Keratinocyte (primary cell): ENCODE measurements around the gene ZNF786. TPM values are rescaled to one million over a fixed set of nuclear protein-coding genes. Genes with fewer than 3 reads are reported as not detected.

Experiments used
- DNase-seq: peaks from one replicate; pipeline ENCODE4 v3.0.0-alpha.2; 2011; ENCODE audit warnings: low read depth, missing footprints, low spot score
- FAIRE-seq: peaks from 2 replicates; lab custom pipeline; 2011; peaks lifted over from hg19 to GRCh38; lab: Jason Lieb, UNC
- H2AFZ ChIP-seq: 2 replicates; pipeline ENCODE4 v1.6.0; 2012; ENCODE audit warnings: low read length, control low read depth, inconsistent platforms; ENCODE audit not compliant: control insufficient read depth
- H3K27ac ChIP-seq: 2 replicates; pipeline ENCODE4 v1.5.1; 2011; ENCODE audit warnings: low read length; ENCODE audit not compliant: control insufficient read depth, insufficient read depth
- H3K27me3 ChIP-seq: 3 replicates; pipeline ENCODE4 v1.6.0; 2011; ENCODE audit warnings: low read length; ENCODE audit not compliant: control insufficient read depth, insufficient read depth; ENCODE audit errors: extremely low read depth
- H3K36me3 ChIP-seq, 2 experiments: 2 replicates in 1 of 2; 3 replicates in 1 of 2; pipeline ENCODE4 v1.5.1; 2011; ENCODE audit warnings: low read length in 2 of 2, mild to moderate bottlenecking in 1 of 2; ENCODE audit not compliant: control insufficient read depth in 2 of 2, insufficient read depth in 2 of 2; ENCODE audit errors: extremely low read depth in 1 of 2
- H3K4me1 ChIP-seq: 3 replicates; pipeline ENCODE4 v1.5.1; 2011; ENCODE audit warnings: low read length; ENCODE audit not compliant: control insufficient read depth, insufficient read depth; ENCODE audit errors: extremely low read depth
- H3K4me2 ChIP-seq: 3 replicates; pipeline ENCODE4 v1.6.0; 2011; ENCODE audit warnings: low read depth, low read length; ENCODE audit not compliant: control insufficient read depth, insufficient read depth; ENCODE audit errors: extremely low read depth
- H3K4me3 ChIP-seq, 3 experiments: fragments of 200-600 bp in 1 of 3; sonication (generic) in 1 of 3; 2 replicates in 2 of 3; 3 replicates in 1 of 3; pipeline ENCODE4 v1.5.1; 2011 to 2016; ENCODE audit warnings: low read length in 3 of 3, mild to moderate bottlenecking in 3 of 3, control low read depth in 2 of 3, inconsistent platforms in 1 of 3, low read depth in 1 of 3, mixed read lengths in 1 of 3, mixed run types in 1 of 3, moderate library complexity in 1 of 3; ENCODE audit not compliant: control insufficient read depth in 2 of 3, insufficient read depth in 2 of 3; ENCODE audit errors: extremely low read depth in 1 of 3
- H3K79me2 ChIP-seq: 2 replicates; pipeline ENCODE4 v1.6.0; 2012; ENCODE audit warnings: low read length; ENCODE audit not compliant: control insufficient read depth, insufficient read depth
- H3K9ac ChIP-seq: 3 replicates; pipeline ENCODE4 v1.6.0; 2011; ENCODE audit warnings: low read length; ENCODE audit not compliant: control insufficient read depth, insufficient read depth; ENCODE audit errors: extremely low read depth
- H3K9me1 ChIP-seq: 3 replicates; pipeline ENCODE4 v1.6.0; 2011; ENCODE audit warnings: low read length; ENCODE audit not compliant: control insufficient read depth, insufficient read depth; ENCODE audit errors: extremely low read depth
- H3K9me3 ChIP-seq: 2 replicates; pipeline ENCODE4 v1.5.1; 2012; ENCODE audit warnings: low read depth, low read length; ENCODE audit not compliant: control insufficient read depth
- H4K20me1 ChIP-seq: 3 replicates; pipeline ENCODE4 v1.6.0; 2011; ENCODE audit warnings: low read length; ENCODE audit not compliant: control insufficient read depth, insufficient read depth; ENCODE audit errors: extremely low read depth
- EZH2 ChIP-seq: IDR thresholded peaks from one replicate; pipeline ENCODE4 v1.6.1; 2012; ENCODE audit warnings: inconsistent platforms, mild to moderate bottlenecking, low read length, moderate library complexity
- dilution Hi-C: fragments of 300-500 bp; cut with MboI; formaldehyde crosslinking; loops from one replicate; pipeline ENCODE4 v1.7.0; 2020; ENCODE audit warnings: low sequenced_read_pairs; ENCODE audit not compliant: extremely low pct_ligation_motif_present
- polyA plus RNA-seq, 5 experiments: library from polyadenylated mRNA; depleted of rRNA in 3 of 5; stranded (reverse) in 3 of 5; stranded (forward) in 1 of 5; unstranded in 1 of 5; fragments of >200 nt; gene quantifications; 1 replicate in 1 of 5; 2 replicates in 3 of 5; 3 replicates in 1 of 5; pipeline versions ENCODE4 v1.2.1 to v1.2.3, GENCODE V29; 2011 to 2012; ENCODE audit warnings: missing spikeins in 2 of 5, low read depth in 1 of 5, low replicate concordance in 1 of 5
- TF ChIP-seq, protein P1 (sequence below), 3 experiments: IDR thresholded peaks in 1 of 3; conservative IDR thresholded peaks in 1 of 3; optimal IDR thresholded peaks in 1 of 3; 2 replicates in 2 of 3; 3 replicates in 1 of 3; pipeline versions ENCODE3 to v1.5.1; 2011; ENCODE audit warnings: low read length in 3 of 3, mild to moderate bottlenecking in 3 of 3, moderate library complexity in 2 of 3, control low read depth in 1 of 3, inconsistent platforms in 1 of 3; ENCODE audit not compliant: insufficient read depth in 2 of 3; ENCODE audit errors: extremely low read depth in 1 of 3

The ZNF786 gene
- polyA plus RNA-seq, 1 donor (not counting 4 experiments of a cell fraction or from before 2014, with no cell fraction given), result 2.8 TPM

DNA sequence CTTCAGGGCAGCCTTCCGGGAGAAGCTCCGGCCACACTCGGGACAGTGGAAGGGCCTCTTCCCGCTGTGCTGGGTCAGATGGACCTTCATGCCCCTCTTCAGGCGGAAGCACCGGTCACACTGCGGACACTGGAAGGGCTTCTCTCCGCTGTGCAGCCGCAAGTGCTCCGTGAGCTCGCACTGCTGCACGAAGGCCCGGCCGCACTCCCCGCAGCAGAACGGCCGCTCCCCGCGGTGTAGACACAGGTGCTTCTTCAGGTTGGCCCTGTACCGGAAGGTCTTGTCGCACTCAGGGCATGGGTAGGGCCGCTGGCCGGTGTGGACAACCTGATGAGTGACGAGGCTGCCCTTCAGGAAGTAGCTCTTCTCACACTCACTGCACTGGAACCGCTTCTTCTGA lies 14.2 kb upstream of the ZNF786 start:
- Histone ChIP-seq H3K36me3 (peaks cover 0 to 8% of the 10 kb centered on the region in 2 experiments), H4K20me1 (no peaks in the 10 kb centered on the region), H3K79me2 (no peaks in the 10 kb centered on the region), H3K27me3 (no peaks in the 10 kb centered on the region), H3K9me3 (no peaks in the 10 kb centered on the region), H3K4me3 (no peak overlapping the region), H3K9me1 (no peaks in the 10 kb centered on the region), H3K9ac (no peak overlapping the region), H3K27ac (no peak overlapping the region), H2AFZ (no peak overlapping the region), H3K4me2 (no peak overlapping the region), H3K4me1 (no peaks in the 10 kb centered on the region)
- dilution Hi-C loops, result no loop called here
- TF ChIP-seq, protein P1, sequence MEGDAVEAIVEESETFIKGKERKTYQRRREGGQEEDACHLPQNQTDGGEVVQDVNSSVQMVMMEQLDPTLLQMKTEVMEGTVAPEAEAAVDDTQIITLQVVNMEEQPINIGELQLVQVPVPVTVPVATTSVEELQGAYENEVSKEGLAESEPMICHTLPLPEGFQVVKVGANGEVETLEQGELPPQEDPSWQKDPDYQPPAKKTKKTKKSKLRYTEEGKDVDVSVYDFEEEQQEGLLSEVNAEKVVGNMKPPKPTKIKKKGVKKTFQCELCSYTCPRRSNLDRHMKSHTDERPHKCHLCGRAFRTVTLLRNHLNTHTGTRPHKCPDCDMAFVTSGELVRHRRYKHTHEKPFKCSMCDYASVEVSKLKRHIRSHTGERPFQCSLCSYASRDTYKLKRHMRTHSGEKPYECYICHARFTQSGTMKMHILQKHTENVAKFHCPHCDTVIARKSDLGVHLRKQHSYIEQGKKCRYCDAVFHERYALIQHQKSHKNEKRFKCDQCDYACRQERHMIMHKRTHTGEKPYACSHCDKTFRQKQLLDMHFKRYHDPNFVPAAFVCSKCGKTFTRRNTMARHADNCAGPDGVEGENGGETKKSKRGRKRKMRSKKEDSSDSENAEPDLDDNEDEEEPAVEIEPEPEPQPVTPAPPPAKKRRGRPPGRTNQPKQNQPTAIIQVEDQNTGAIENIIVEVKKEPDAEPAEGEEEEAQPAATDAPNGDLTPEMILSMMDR (optimal IDR thresholded peaks at IDR 0.05 in 1 of 3, IDR thresholded peaks at IDR 0.05 in 1 of 3, conservative IDR thresholded peaks at IDR 0.05 in 1 of 3; ENCODE audit: extremely low read depth in 1 of 3, insufficient read depth in 2 of 3, low read length in 3 of 3), result no peak
- TF ChIP-seq EZH2, result no peak
- FAIRE-seq, result no peak
- DNase-seq, result no peak

- no peaks in the 10 kb centered on the region for H3K9me1 ChIP-seq
- H3K9ac ChIP-seq, result no peak overlapping the region
- no peak overlapping the region for H3K27ac ChIP-seq
- DNase-seq (no peak), FAIRE-seq (no peak)
- dilution Hi-C loops, result no loop called here
- no peak overlapping the region for H3K4me3 ChIP-seq
- H3K4me2 ChIP-seq, result no peak overlapping the region
- peaks cover 0 to 8% of the 10 kb centered on the region in 2 experiments for H3K36me3 ChIP-seq
- H3K9me3 ChIP-seq, result no peaks in the 10 kb centered on the region
- H3K4me1 ChIP-seq, result no peaks in the 10 kb centered on the region
- no peak overlapping the region for H2AFZ ChIP-seq
- no peaks in the 10 kb centered on the region for H3K27me3 ChIP-seq
- no peaks in the 10 kb centered on the region for H4K20me1 ChIP-seq
- H3K79me2 ChIP-seq, result no peaks in the 10 kb centered on the region
- no peak for TF ChIP-seq EZH2
- TF ChIP-seq, protein P1 (optimal IDR thresholded peaks at IDR 0.05 in 1 of 3, IDR thresholded peaks at IDR 0.05 in 1 of 3, conservative IDR thresholded peaks at IDR 0.05 in 1 of 3; ENCODE audit: extremely low read depth in 1 of 3, insufficient read depth in 2 of 3, low read length in 3 of 3), result no peak
Measured at GRCh38 chr7:149104214-149104613, 13.7 kb upstream of the ZNF786 start.
